Endodermal cell (in vitro differentiated cells): ENCODE measurements around the gene LBH. TPM values are rescaled to one million over a fixed set of nuclear protein-coding genes. Genes with fewer than 3 reads are reported as not detected.

Source experiments
- DNase-seq: peaks from one replicate; pipeline ENCODE4 v3.0.0-alpha.2; 2017
- H3K27ac ChIP-seq: 2 replicates; pipeline ENCODE4 v1.5.1; 2013; ENCODE audit warnings: mild to moderate bottlenecking, low read depth, low read length, moderate library complexity
- H3K27me3 ChIP-seq: 2 replicates; pipeline ENCODE4 v1.6.1; 2013; ENCODE audit warnings: mild to moderate bottlenecking, low read length, moderate library complexity; ENCODE audit not compliant: insufficient read depth, control insufficient read depth, poor library complexity, severe bottlenecking
- H3K36me3 ChIP-seq: 2 replicates; pipeline ENCODE4 v1.7.0; 2013; ENCODE audit warnings: mild to moderate bottlenecking, low read length, moderate library complexity; ENCODE audit not compliant: control insufficient read depth, insufficient read depth
- H3K4me1 ChIP-seq: one replicate; pipeline ENCODE4 v1.7.0; 2013; ENCODE audit warnings: low read length; ENCODE audit not compliant: control insufficient read depth, insufficient read depth
- H3K4me3 ChIP-seq: 2 replicates; pipeline ENCODE4 v1.5.1; 2013; ENCODE audit warnings: mild to moderate bottlenecking, low read length, moderate library complexity
- H3K9ac ChIP-seq: 2 replicates; pipeline ENCODE4 v1.6.1; 2013; ENCODE audit warnings: mild to moderate bottlenecking, low read length, moderate library complexity; ENCODE audit not compliant: poor library complexity, severe bottlenecking; ENCODE audit errors: extremely low read depth
- H3K9me3 ChIP-seq: 2 replicates; pipeline ENCODE4 v1.6.1; 2013; ENCODE audit warnings: mild to moderate bottlenecking, low read length, moderate library complexity; ENCODE audit not compliant: control insufficient read depth
- H3K27ac Mint-ChIP-seq: 2 replicates; pipeline ENCODE4 v1.8.0; 2020; ENCODE audit warnings: mixed read lengths
- H3K27me3 Mint-ChIP-seq: 2 replicates; pipeline ENCODE4 v1.8.0; 2021; ENCODE audit warnings: mild to moderate bottlenecking, mixed read lengths; ENCODE audit not compliant: insufficient read depth
- H3K36me3 Mint-ChIP-seq: 2 replicates; pipeline ENCODE4 v1.8.0; 2020; ENCODE audit warnings: low read depth, mixed read lengths
- H3K4me1 Mint-ChIP-seq: 2 replicates; pipeline ENCODE4 v1.8.0; 2020; ENCODE audit warnings: mixed read lengths
- H3K4me3 Mint-ChIP-seq: 2 replicates; pipeline ENCODE4 v1.8.0; 2020; ENCODE audit warnings: mild to moderate bottlenecking, moderate library complexity, mixed read lengths
- H3K9me3 Mint-ChIP-seq: 2 replicates; pipeline ENCODE4 v1.8.0; 2020; ENCODE audit warnings: mild to moderate bottlenecking, mixed read lengths
- WGBS, 2 experiments: methylation state at CpG; one replicate each; pipeline versions ENCODE4 v1.1.5 to v1.1.7; 2013; ENCODE audit warnings: missing lambda C conversion rate in 2 of 2, mixed read lengths in 1 of 2; ENCODE audit not compliant: insufficient coverage in 1 of 2, insufficient read length in 1 of 2; 5-methylcytosine and 5-hydroxymethylcytosine counted together
- total RNA-seq, 2 donors: library from RNA; stranded (reverse); fragmentation: NEBNext Ultra II Directional in 1 of 2; extraction: Animal tissue kit (Norgen Biotek cat#: 25700) in 1 of 2; gene quantifications; 2 replicates in 1 of 2; 3 replicates in 1 of 2; pipeline ENCODE4 v1.2.1, GENCODE V29; 2021
- TF ChIP-seq, protein P1 (sequence below): fragments of 200-600 bp; sonication (generic); conservative IDR thresholded peaks from 2 replicates; pipeline ENCODE4 v1.5.0; 2021; ENCODE audit warnings: antibody characterized with exemption, mild to moderate bottlenecking

Gene LBH
- total RNA-seq, 2 donors from 2014 or later: 48.0 to 50.0 TPM

- no peaks in the 10 kb centered on the region for H3K9me3 Mint-ChIP-seq
- H3K36me3 Mint-ChIP-seq: peaks cover 27% of the 10 kb centered on the region
- DNase-seq: no peak
- Histone ChIP-seq H3K27ac (no peak overlapping the region), H3K4me1 (peaks cover 29% of the 10 kb centered on the region), H3K27me3 (peaks cover 24% of the 10 kb centered on the region), H3K4me3 (peak overlapping the region; percentile 95), H3K36me3 (peaks cover 32% of the 10 kb centered on the region), H3K9me3 (no peaks in the 10 kb centered on the region), H3K9ac (peak overlapping the region; percentile 94)
- TF ChIP-seq, protein P1, sequence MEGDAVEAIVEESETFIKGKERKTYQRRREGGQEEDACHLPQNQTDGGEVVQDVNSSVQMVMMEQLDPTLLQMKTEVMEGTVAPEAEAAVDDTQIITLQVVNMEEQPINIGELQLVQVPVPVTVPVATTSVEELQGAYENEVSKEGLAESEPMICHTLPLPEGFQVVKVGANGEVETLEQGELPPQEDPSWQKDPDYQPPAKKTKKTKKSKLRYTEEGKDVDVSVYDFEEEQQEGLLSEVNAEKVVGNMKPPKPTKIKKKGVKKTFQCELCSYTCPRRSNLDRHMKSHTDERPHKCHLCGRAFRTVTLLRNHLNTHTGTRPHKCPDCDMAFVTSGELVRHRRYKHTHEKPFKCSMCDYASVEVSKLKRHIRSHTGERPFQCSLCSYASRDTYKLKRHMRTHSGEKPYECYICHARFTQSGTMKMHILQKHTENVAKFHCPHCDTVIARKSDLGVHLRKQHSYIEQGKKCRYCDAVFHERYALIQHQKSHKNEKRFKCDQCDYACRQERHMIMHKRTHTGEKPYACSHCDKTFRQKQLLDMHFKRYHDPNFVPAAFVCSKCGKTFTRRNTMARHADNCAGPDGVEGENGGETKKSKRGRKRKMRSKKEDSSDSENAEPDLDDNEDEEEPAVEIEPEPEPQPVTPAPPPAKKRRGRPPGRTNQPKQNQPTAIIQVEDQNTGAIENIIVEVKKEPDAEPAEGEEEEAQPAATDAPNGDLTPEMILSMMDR: no peak
- H3K4me1 Mint-ChIP-seq: peaks cover 35% of the 10 kb centered on the region
- H3K4me3 Mint-ChIP-seq: peak overlapping the region; percentile 76
- H3K27ac Mint-ChIP-seq: peak overlapping the region; percentile 79
- peaks cover 27% of the 10 kb centered on the region for H3K27me3 Mint-ChIP-seq
- 0 to 1% methylated on average over 1 to 8 of the region's 8 CpGs for WGBS, 2 experiments
These were observed 1.4 kb downstream of the LBH start for GRCh38 chr2:30232801-30233130.

DNA sequence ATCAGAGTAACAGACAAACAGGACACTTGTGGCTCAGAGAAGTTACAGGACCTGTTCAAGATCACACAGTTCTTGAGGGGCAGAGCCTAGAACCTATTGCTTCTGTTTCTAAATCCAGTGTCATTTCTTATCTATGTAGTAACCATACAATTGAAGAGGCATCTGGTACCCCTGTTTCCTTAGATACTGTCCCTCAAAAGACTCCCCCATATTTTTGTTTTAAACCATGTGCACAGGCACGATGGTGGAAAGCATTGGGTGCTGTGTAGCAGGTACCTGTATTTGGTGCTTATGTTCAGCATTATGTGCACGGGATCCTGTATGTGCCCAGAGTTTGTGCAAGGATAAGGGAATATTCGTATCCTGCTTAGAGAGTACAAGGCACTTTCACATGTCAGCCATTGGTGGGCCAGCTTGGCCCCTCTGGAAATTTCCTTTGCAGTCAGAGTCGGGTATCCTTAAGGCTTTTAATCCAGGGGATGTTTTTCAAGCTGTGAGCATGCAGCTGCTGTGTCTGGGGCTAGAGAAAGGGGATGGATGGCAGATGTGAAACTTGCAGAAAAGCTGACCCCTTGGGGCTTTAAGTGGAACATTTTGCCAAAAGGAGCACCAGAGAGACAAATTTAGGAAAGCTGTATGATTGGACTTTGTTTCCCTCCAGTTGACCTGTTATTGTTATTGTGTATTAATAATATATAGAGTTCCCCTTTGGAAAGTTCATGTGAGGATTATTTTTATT, 2.1 kb downstream of the LBH start:
- H3K9ac ChIP-seq: peak overlapping the region; percentile 94
- no peak overlapping the region for H3K27ac ChIP-seq
- TF ChIP-seq, protein P1: peak; percentile 26
- peak overlapping the region; percentile 76 for H3K4me3 Mint-ChIP-seq
- H3K9me3 Mint-ChIP-seq: no peaks in the 10 kb centered on the region
- peaks cover 27% of the 10 kb centered on the region for H3K36me3 Mint-ChIP-seq
- peak overlapping the region; percentile 95 for H3K4me3 ChIP-seq
- no peak overlapping the region for H3K27ac Mint-ChIP-seq
- H3K27me3 ChIP-seq: peaks cover 20% of the 10 kb centered on the region
- 60 to 67% methylated on average over 3 to 4 of the region's 4 CpGs for WGBS, 2 experiments
- peak; percentile 40 for DNase-seq
- H3K9me3 ChIP-seq: no peaks in the 10 kb centered on the region
- peaks cover 22% of the 10 kb centered on the region for H3K27me3 Mint-ChIP-seq
- peaks cover 39% of the 10 kb centered on the region for H3K36me3 ChIP-seq
- peaks cover 29% of the 10 kb centered on the region for H3K4me1 ChIP-seq
- H3K4me1 Mint-ChIP-seq: peaks cover 37% of the 10 kb centered on the region

DNA sequence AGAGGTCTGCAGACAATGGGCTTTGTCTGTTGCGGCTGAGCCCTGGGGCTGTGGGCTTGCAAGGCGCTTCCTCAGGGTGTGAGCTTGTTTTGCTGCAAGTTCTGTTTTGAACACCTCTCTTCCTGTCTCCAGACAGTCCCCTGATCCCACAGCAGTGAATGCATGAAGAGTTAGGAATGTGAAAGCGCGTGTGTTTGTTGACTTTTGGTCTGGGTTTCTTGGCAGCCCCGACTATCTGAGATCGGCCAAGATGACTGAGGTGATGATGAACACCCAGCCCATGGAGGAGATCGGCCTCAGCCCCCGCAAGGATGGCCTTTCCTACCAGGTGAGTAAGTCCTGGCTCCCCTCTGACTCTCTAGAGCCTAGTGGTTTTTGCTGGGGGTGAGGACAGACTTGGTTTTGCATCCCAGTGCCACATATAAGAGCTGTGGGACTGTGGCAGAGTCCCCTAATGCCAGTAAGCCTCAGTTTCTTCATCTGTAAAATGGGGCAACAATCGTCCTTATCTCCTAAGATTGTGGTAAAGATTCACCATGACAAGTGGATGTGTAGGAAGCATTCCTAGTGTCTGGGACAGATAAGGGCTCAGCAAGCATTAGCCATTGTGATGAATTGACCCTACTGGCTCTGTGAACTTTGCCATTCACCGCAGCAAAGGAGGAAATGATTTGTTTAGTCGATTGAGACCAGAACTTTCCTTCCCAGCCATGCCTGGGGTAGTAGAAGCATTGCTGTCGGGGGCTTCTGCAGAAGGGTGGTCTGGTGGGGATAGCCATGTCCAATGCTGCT, 3.0 kb downstream of the LBH start:
- peaks cover 15% of the 10 kb centered on the region for H3K27me3 ChIP-seq
- H3K27ac ChIP-seq: no peak overlapping the region
- Mint-ChIP-seq H3K36me3 (peaks cover 33% of the 10 kb centered on the region), H3K27ac (peak overlapping the region; percentile 49), H3K4me1 (peaks cover 41% of the 10 kb centered on the region), H3K4me3 (peak overlapping the region; percentile 76), H3K9me3 (no peaks in the 10 kb centered on the region), H3K27me3 (peaks cover 15% of the 10 kb centered on the region)
- peaks cover 29% of the 10 kb centered on the region for H3K4me1 ChIP-seq
- no peaks in the 10 kb centered on the region for H3K9me3 ChIP-seq
- H3K36me3 ChIP-seq: peaks cover 45% of the 10 kb centered on the region
- peak; percentile 65 for DNase-seq
- 75% methylated on average over 10 to 12 of the region's 12 CpGs for WGBS, 2 experiments
- H3K4me3 ChIP-seq: peak overlapping the region; percentile 95
- TF ChIP-seq, protein P1: no peak
- peak overlapping the region; percentile 94 for H3K9ac ChIP-seq
